ENCODE measurements around the gene LYPD3. TPM values are rescaled to one million over a fixed set of nuclear protein-coding genes. Genes with fewer than 3 reads are reported as not detected.

The LYPD3 gene
- total RNA-seq, 1 donor from 2014 or later, result 4.1 TPM

DNA sequence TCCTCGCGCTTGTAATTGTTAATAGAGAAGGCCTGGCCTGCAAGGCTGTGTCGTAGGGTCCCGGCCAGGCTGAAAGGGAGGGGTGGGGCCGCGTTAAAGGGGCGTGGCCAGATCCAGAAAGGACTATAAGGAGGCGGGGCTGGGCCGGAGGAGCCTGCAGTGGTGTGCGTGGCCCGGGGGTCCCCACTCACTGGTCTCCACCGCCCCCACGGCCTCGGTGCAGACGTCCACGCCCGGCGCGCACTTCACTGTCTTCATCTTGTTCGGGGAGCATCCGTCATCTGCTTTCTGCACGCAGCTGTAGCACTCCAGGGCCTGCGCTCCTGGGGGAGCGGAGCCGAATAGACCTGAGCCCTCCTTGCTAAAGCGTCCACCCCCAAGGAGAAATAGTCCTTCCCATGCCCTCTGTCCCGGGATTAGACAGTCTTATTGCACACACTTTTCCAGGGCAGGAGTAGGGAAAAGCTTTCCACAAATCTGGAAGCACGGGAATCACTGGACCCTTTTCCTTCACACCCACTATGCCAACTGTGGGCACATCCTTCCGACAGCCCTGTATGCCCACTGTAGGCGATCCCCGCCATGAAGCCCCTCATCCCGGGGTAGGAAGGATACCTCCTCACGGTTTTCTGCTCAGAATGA is 1.2 kb downstream of the LYPD3 start:
- Mint-ChIP-seq H3K36me3 (ENCODE audit: low read depth) (no peaks in the 10 kb centered on the region), H3K27ac (peak overlapping the region; percentile 90), H3K9me3 (no peaks in the 10 kb centered on the region), H3K4me1 (ENCODE audit: low read depth) (peaks cover 52% of the 10 kb centered on the region), H3K4me3 (peak overlapping the region; percentile 92), H3K27me3 (ENCODE audit: insufficient read depth) (no peaks in the 10 kb centered on the region)
- intact Hi-C loops (cut with micrococcal nuclease), result no loop called here
- DNase-seq (ENCODE audit: low spot score), result no peak

DNA sequence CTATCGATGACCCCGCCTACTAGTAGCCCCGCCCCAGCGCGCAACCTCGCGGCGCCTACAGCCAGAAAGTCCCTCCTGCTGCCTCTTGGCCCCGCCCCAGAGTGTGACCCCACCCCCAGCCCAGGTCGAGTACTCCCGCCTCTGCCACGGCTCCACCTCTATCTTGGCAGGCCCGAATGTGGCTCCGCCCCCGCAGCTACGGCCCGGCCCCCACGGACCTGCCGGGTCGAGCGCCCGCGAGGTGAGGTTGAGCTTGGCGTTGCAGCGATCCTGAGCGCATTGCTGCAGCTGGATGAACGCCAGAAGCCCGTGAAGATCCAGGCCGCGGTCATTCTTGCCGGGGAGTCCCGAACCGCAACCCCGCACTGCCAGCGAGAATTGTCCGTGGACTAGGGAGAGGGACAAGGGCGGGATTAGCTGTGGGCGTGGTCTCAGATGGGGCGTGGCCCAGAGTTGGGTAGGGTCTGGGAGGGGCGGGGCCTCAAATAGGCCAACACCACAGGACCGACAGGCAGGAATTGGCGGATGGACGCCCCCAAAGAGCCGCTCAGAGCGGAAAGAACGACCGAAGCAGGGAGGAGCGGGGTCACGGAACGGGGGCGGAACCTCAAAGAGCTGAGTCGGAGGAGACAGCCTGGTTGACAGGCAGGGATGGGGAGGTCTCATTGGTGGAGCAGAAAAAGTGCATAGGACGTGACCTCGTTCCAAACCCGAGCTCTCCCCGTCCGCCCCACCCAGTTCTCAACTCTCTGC is 1.9 kb downstream of the LYPD3 start:
- peak; percentile 96 for DNase-seq (ENCODE audit: low spot score)
- Mint-ChIP-seq H3K27me3 (ENCODE audit: insufficient read depth) (no peaks in the 10 kb centered on the region), H3K27ac (peak overlapping the region; percentile 90), H3K9me3 (no peaks in the 10 kb centered on the region), H3K36me3 (ENCODE audit: low read depth) (no peaks in the 10 kb centered on the region), H3K4me1 (ENCODE audit: low read depth) (peaks cover 45% of the 10 kb centered on the region), H3K4me3 (peak overlapping the region; percentile 92)
- intact Hi-C loops (cut with micrococcal nuclease), result loop anchor here (1.0 kb wide), 11 partner anchors 12 to 291 kb away; partner anchors contain the start of genes CADM4, ETHE1, IRGQ and PHLDB3

DNA sequence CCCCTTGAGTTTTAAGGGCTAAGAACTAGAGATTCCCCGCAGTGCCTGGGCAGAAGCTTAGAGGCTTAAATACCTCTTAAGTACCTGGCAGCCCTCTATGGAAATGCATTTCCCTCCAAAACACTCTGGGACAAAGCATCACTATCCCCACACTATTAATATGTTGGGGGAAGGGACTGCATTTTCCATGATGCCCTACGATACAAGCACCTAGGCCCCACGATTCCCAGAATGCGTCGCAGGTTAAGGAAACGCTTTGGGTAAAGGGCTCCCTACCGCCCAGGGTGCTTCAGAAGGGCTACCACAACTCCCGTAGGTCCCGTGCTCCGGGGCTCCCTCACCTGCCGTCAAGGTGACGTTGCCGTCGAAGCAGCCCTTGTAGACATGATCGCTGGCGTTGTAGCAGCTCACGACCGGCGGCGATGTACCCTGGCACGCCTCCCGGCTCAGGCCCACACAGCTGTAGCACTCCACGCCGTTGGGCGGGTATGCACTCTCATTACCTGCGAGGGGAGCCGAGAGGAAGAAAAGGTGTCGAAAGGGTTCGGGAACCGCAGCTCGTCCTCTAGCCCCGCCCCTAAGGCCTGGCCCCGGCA is 2.5 kb downstream of the LYPD3 start:
- H3K27ac Mint-ChIP-seq, result peak overlapping the region; percentile 90
- H3K4me3 Mint-ChIP-seq, result peak overlapping the region; percentile 92
- DNase-seq (ENCODE audit: low spot score), result no peak
- no peaks in the 10 kb centered on the region for H3K9me3 Mint-ChIP-seq
- no peaks in the 10 kb centered on the region for H3K27me3 Mint-ChIP-seq (ENCODE audit: insufficient read depth)
- H3K36me3 Mint-ChIP-seq (ENCODE audit: low read depth), result no peaks in the 10 kb centered on the region
- H3K4me1 Mint-ChIP-seq (ENCODE audit: low read depth), result peaks cover 38% of the 10 kb centered on the region
- intact Hi-C loops (cut with micrococcal nuclease), result loop anchor here (1.0 kb wide), 11 partner anchors 12 to 291 kb away; partner anchors contain the start of genes CADM4, ETHE1, IRGQ and PHLDB3

DNA sequence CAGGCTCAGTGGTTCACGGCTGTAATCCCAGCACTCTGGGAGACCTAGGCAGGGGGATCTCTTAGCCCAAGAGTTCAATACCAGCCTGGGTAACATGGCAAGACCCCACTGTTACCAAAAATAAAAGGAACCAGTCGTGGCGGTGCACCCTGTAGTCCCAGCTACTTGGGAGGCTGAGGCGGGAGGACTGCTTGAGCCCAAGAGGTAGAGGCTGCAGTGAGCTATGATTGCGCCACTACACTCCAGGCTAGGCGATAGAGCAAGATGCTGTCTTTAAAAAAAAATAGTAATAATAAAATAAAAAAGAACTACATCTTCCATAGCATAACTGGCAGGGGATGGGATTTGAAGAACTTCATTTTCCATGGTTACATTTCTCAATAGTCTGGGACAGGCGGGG is 3.0 kb downstream of the LYPD3 start:
- H3K27ac Mint-ChIP-seq, result peak overlapping the region; percentile 91
- H3K27me3 Mint-ChIP-seq (ENCODE audit: insufficient read depth), result no peaks in the 10 kb centered on the region
- peaks cover 33% of the 10 kb centered on the region for H3K4me1 Mint-ChIP-seq (ENCODE audit: low read depth)
- intact Hi-C loops (cut with micrococcal nuclease), result no loop called here
- H3K9me3 Mint-ChIP-seq, result no peaks in the 10 kb centered on the region
- peak overlapping the region; percentile 92 for H3K4me3 Mint-ChIP-seq
- no peaks in the 10 kb centered on the region for H3K36me3 Mint-ChIP-seq (ENCODE audit: low read depth)
- no peak for DNase-seq (ENCODE audit: low spot score)

DNA sequence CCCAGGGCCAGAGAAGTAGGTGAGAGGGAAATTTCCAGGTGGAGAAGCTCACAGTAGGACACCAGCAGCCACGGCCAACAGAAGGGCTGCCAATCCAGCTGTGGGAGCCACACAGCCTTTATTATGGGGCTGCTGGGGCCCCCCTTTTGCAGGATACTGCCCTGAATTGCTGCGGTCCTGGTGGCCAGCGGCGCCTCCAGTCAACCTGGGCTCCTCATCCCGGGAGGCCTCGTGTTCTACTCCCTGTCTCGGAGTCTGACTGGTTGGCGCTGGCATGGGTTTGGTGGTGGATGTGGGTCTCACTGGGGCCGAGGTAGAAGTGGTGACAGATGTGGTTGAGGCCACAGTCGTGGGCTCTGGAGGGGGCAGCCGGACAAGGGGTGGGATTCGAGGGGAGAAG is 4.1 kb downstream of the LYPD3 start:
- no peaks in the 10 kb centered on the region for H3K9me3 Mint-ChIP-seq
- H3K27ac Mint-ChIP-seq, result peak overlapping the region; percentile 11
- no peaks in the 10 kb centered on the region for H3K36me3 Mint-ChIP-seq (ENCODE audit: low read depth)
- no peak overlapping the region for H3K4me3 Mint-ChIP-seq
- intact Hi-C loops (cut with micrococcal nuclease), result no loop called here
- peaks cover 29% of the 10 kb centered on the region for H3K4me1 Mint-ChIP-seq (ENCODE audit: low read depth)
- no peaks in the 10 kb centered on the region for H3K27me3 Mint-ChIP-seq (ENCODE audit: insufficient read depth)
- no peak for DNase-seq (ENCODE audit: low spot score)

DNA sequence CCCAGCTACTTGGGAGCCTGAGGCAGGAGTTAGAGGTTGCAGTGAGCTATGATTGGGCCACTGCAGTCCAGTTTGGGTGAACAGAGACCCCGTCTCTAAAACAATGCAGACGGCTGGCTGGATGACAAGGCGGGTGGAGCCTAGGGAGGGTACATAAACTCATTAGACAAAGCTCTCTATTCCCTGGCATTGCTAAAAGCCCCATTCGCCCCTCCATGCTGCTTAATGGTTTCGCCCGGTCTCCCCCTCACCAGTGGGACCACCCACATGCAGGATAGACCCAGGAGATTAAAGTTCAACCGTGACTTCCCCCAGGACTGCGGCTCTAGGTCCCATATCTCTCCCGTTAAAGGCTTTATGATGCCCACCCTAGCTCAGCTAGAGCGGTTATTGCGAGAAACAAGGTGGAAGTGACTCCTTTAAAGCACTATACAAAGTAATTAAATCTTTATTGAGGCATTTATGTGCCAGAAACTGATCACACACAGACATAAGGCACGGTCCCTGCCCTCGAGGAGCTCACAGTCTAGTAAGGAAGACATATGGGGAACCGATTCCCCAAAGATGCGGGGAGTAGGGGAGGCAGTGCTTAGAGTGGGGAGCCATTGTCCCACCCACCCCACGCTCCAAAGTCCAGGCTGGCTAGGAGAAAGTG is 4.9 kb downstream of the LYPD3 start:
- Mint-ChIP-seq H3K36me3 (ENCODE audit: low read depth) (no peaks in the 10 kb centered on the region), H3K9me3 (no peaks in the 10 kb centered on the region), H3K27ac (no peak overlapping the region), H3K4me1 (ENCODE audit: low read depth) (peaks cover 33% of the 10 kb centered on the region), H3K4me3 (no peak overlapping the region), H3K27me3 (ENCODE audit: insufficient read depth) (no peaks in the 10 kb centered on the region)
- no peak for DNase-seq (ENCODE audit: low spot score)
- intact Hi-C loops (cut with micrococcal nuclease), result no loop called here

DNA sequence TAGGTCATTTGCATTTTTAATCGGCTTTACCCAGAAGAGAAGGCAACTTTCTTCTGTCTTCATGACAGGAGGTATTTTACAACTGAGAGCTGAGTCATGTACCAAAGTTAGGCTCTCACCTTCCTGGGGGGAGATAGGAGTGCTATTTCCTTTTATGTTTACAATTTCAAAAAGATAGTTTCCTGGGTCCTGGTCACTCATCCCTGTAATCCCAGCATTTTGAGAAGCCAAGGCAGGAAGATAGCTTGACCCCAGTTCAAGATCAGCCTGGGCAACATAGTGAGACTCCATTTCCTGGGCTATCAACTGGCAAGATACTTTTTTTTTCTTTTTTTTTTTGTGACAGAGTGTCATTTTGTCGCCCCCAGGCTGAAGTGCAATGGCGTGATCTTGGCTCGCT is 7.6 kb downstream of the LYPD3 start:
- Mint-ChIP-seq H3K27me3 (ENCODE audit: insufficient read depth) (no peaks in the 10 kb centered on the region), H3K4me1 (ENCODE audit: low read depth) (peaks cover 31% of the 10 kb centered on the region), H3K27ac (no peak overlapping the region), H3K36me3 (ENCODE audit: low read depth) (no peaks in the 10 kb centered on the region), H3K4me3 (no peak overlapping the region), H3K9me3 (peaks cover under 1% of the 10 kb centered on the region)
- no peak for DNase-seq (ENCODE audit: low spot score)
- intact Hi-C loops (cut with micrococcal nuclease), result no loop called here

DNA sequence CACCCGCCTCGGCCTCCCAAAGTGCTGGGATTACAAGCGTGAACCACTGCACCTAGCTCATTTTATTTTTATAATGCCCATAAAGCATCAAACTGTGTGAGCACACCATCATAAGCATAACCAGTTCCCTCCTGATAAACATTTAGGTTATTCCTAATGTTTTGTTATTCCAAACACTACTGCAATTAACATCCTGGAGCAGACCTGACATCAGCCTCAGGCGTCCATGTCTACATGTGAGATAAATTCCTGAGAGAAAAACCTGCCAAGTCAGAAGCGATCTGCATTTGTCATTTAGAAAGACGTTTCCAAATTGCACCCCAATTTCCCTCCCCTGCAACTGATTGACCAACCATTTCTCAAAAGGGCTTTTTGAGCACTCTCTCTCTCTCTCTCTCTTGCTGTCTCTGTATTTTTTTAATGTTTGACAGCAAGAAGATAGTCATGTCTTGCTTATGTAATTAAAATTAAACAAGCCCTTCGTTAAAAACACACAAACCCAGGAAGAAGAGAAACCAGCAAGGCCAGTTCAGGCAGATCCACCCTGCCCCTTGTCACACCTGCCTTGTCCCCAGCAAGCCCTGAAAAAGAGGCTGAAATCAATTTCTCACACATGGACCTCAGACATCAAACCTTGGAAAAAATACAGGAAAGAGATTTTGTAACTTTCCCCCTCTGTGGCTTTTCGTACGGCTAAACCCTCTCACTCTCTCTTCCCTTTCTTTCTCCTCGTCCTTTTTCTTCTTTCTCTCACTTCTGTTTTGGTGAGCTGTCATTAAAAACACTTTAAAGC is 9.9 kb downstream of the LYPD3 start:
- peaks cover 8% of the 10 kb centered on the region for H3K9me3 Mint-ChIP-seq
- H3K27me3 Mint-ChIP-seq (ENCODE audit: insufficient read depth), result no peaks in the 10 kb centered on the region
- no peak for DNase-seq (ENCODE audit: low spot score)
- peaks cover 31% of the 10 kb centered on the region for H3K4me1 Mint-ChIP-seq (ENCODE audit: low read depth)
- H3K36me3 Mint-ChIP-seq (ENCODE audit: low read depth), result peaks cover 2% of the 10 kb centered on the region
- intact Hi-C loops (cut with micrococcal nuclease), result no loop called here
- no peak overlapping the region for H3K4me3 Mint-ChIP-seq
- no peak overlapping the region for H3K27ac Mint-ChIP-seq

DNA sequence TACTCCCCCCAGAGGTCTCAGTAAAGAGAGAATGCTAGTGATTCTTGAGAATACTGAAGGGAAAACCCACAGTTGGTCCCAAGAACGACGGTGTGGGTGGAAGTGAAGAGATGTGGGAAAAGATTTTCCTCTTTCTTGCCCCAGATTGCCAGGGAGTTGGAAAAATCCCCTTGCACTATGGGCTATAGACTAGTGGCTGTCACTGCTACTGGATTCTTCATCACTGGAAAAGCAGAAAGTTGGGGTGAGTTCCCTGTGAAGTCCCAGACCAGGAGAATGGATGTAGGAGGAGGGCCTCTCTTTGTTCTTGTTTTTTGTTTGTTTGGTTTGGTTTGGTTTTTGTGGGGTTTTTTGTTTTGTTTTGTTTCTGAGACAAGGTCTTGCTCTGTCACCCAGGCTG is 11.4 kb downstream of the LYPD3 start:
- Mint-ChIP-seq H3K4me3 (no peak overlapping the region), H3K9me3 (peaks cover 8% of the 10 kb centered on the region), H3K4me1 (ENCODE audit: low read depth) (peaks cover 33% of the 10 kb centered on the region), H3K36me3 (ENCODE audit: low read depth) (peaks cover 2% of the 10 kb centered on the region), H3K27ac (no peak overlapping the region), H3K27me3 (ENCODE audit: insufficient read depth) (no peaks in the 10 kb centered on the region)
- no peak for DNase-seq (ENCODE audit: low spot score)
- intact Hi-C loops (cut with micrococcal nuclease), result no loop called here

DNA sequence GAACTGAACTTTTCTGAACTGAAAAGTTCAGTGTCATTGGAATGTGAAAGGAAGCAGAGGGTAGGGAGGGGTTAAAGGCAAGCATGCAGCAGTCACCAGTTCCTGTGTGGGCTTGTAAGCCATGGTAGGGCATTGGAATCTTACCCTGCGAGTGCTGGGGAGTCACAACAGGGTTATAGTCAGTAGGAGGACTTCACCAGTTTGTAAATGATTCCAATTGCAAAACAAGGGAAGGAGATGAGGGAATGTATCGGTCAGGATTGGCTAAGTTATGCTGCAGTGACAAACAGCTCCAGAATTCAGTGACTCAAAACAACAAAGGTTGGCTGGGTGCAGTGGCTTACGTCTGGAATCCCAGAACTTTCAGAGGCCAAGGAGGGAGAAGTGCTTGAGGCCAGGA is 12.8 kb downstream of the LYPD3 start:
- intact Hi-C loops (cut with micrococcal nuclease), result no loop called here
- Mint-ChIP-seq H3K9me3 (peaks cover 8% of the 10 kb centered on the region), H3K27ac (no peak overlapping the region)

DNA sequence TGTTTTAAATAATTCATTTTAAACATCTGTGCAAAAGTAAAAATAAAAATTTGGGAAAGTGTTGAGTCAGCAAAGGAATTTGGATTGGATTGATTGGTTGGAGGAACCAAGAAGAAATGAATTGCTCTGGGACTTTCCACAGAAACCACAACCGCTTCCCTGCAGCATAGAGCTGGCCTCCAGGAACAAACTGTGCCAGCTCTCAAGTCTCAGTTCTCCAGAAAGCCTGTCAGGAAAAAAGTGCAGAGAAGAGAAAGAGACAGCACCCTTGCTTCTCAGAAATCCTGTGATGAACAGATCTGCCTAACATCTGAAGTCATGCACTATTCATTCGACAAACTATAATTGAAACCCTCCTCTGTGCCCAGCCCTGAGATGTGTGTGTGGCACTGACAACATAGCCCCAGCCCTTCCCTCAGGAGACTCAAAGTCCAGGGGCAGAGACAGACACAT is 14.8 kb downstream of the LYPD3 start:
- Mint-ChIP-seq H3K27ac (peak overlapping the region; percentile 33), H3K36me3 (ENCODE audit: low read depth) (peaks cover 2% of the 10 kb centered on the region), H3K4me1 (ENCODE audit: low read depth) (peaks cover 40% of the 10 kb centered on the region), H3K4me3 (no peak overlapping the region), H3K9me3 (peaks cover 8% of the 10 kb centered on the region), H3K27me3 (ENCODE audit: insufficient read depth) (no peaks in the 10 kb centered on the region)
- intact Hi-C loops (cut with micrococcal nuclease), result no loop called here
- DNase-seq (ENCODE audit: low spot score), result no peak

More for the DNA sequence above, 12.8 kb downstream of the LYPD3 start:
- H3K36me3 Mint-ChIP-seq (ENCODE audit: low read depth), result peaks cover 2% of the 10 kb centered on the region
- no peaks in the 10 kb centered on the region for H3K27me3 Mint-ChIP-seq (ENCODE audit: insufficient read depth)
- H3K4me3 Mint-ChIP-seq, result no peak overlapping the region
- no peak for DNase-seq (ENCODE audit: low spot score)
- peaks cover 34% of the 10 kb centered on the region for H3K4me1 Mint-ChIP-seq (ENCODE audit: low read depth)

DNA sequence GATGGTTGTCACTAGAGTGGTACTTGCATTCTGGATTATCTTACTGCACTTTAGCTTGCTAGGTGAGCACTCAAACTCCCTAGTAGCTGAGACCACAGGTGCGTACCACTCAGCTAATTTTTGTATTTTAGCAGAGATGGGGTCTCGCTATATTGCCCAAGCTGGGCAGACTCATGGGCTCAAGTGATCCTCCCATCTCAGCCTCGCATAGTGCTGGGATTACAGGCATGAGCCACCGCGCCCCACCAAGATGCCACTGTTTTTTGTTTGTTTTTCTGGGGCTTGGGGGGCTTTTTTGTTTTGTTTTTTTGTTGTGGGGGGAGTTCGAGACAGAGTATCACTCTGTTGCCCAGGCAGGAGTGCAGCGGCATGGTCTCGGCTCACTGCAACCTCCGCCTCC is 17.8 kb downstream of the LYPD3 start:
- intact Hi-C loops (cut with micrococcal nuclease), result loop anchor here (1.0 to 10.0 kb wide), 9 partner anchors 8 to 362 kb away; partner anchors contain the start of gene PHLDB3

More for the DNA sequence above, 17.8 kb downstream of the LYPD3 start:
- Mint-ChIP-seq H3K36me3 (ENCODE audit: low read depth) (peaks cover 2% of the 10 kb centered on the region), H3K27me3 (ENCODE audit: insufficient read depth) (no peaks in the 10 kb centered on the region), H3K9me3 (peaks cover 6% of the 10 kb centered on the region), H3K4me1 (ENCODE audit: low read depth) (peaks cover 36% of the 10 kb centered on the region), H3K27ac (no peak overlapping the region), H3K4me3 (no peak overlapping the region)
- DNase-seq (ENCODE audit: low spot score), result no peak
